ENCODE results near the gene TNP2. TPM values are rescaled to one million over a fixed set of nuclear protein-coding genes. Genes with fewer than 3 reads are reported as not detected.
A peak's percentile ranks its signal among the peaks of the same experiment; 100 is the strongest.

TNP2 gene
- total RNA-seq, 1 experiment from 2014 or later: not detected

- ATAC-seq (peak; percentile 52), DNase-seq (ENCODE audit: low read depth, low spot score) (no peak)
- H3K27me3 ChIP-seq (ENCODE audit: control insufficient read depth, insufficient read depth, low read length): no peaks in the 10 kb centered on the region
- ChIA-PET CTCF (interaction anchor here (0.5 to 2.3 kb wide), 6 partner anchors 95 to 293 kb away, joined by 3 to 17 read pairs (median 6); no protein-coding TSS in a partner anchor), POLR2A (interaction anchor here (0.6 to 1.3 kb wide), 7 partner anchors 34 to 286 kb away, joined by 3 to 6 read pairs (median 4); no protein-coding TSS in a partner anchor)
- intact Hi-C loops (cut with micrococcal nuclease; ENCODE audit: unreplicated experiment) (loop anchor here (1.0 to 5.0 kb wide), 3 partner anchors 101 to 304 kb away; no protein-coding TSS in a partner anchor), in situ Hi-C loops (cut with HindIII; ENCODE audit: low pct_unique_long_range_greater_than_20kb, low sequenced_read_pairs) (no loop called here)
- no peaks in the 10 kb centered on the region for H3K36me3 ChIP-seq (ENCODE audit: control insufficient read depth, insufficient read depth, low read length)
- TF ChIP-seq REST (IDR thresholded peaks at IDR 0.05; ENCODE audit: insufficient read depth in 1 of 2, low read depth in 2 of 2, low read length in 1 of 2): no peak
- no peak for TF ChIP-seq TCF7L2 (IDR thresholded peaks at IDR 0.05; ENCODE audit: low read depth, low read length)
- TF ChIP-seq POLR2AphosphoS5 (IDR thresholded peaks at IDR 0.05; ENCODE audit: low read depth, low read length): no peak
- TF ChIP-seq, protein P1, sequence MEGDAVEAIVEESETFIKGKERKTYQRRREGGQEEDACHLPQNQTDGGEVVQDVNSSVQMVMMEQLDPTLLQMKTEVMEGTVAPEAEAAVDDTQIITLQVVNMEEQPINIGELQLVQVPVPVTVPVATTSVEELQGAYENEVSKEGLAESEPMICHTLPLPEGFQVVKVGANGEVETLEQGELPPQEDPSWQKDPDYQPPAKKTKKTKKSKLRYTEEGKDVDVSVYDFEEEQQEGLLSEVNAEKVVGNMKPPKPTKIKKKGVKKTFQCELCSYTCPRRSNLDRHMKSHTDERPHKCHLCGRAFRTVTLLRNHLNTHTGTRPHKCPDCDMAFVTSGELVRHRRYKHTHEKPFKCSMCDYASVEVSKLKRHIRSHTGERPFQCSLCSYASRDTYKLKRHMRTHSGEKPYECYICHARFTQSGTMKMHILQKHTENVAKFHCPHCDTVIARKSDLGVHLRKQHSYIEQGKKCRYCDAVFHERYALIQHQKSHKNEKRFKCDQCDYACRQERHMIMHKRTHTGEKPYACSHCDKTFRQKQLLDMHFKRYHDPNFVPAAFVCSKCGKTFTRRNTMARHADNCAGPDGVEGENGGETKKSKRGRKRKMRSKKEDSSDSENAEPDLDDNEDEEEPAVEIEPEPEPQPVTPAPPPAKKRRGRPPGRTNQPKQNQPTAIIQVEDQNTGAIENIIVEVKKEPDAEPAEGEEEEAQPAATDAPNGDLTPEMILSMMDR (IDR thresholded peaks at IDR 0.05): no peak
- TF ChIP-seq SIN3A (IDR thresholded peaks at IDR 0.05; ENCODE audit: borderline replicate concordance, insufficient read depth, low read depth, low read length): no peak
- peaks cover 15% of the 10 kb centered on the region for H3K4me1 ChIP-seq (ENCODE audit: control insufficient read depth, insufficient read depth, low read length)
- no TSS peak for BruUV-seq (replicated peaks)
- peak overlapping the region; percentile 70 to 78 for H3K4me3 ChIP-seq (ENCODE audit: low read depth in 2 of 2, low read length in 2 of 2)
- no peaks in the 10 kb centered on the region for H3K9me3 ChIP-seq (ENCODE audit: control insufficient read depth, insufficient read depth, low read depth, low read length)
- peak overlapping the region; percentile 83; the same call in 1 of the 2 replicates for H3K27ac ChIP-seq (ENCODE audit: low read length)
Measured at GRCh38 chr16:11256661-11257130, 12.4 kb downstream of the TNP2 start.

DNA sequence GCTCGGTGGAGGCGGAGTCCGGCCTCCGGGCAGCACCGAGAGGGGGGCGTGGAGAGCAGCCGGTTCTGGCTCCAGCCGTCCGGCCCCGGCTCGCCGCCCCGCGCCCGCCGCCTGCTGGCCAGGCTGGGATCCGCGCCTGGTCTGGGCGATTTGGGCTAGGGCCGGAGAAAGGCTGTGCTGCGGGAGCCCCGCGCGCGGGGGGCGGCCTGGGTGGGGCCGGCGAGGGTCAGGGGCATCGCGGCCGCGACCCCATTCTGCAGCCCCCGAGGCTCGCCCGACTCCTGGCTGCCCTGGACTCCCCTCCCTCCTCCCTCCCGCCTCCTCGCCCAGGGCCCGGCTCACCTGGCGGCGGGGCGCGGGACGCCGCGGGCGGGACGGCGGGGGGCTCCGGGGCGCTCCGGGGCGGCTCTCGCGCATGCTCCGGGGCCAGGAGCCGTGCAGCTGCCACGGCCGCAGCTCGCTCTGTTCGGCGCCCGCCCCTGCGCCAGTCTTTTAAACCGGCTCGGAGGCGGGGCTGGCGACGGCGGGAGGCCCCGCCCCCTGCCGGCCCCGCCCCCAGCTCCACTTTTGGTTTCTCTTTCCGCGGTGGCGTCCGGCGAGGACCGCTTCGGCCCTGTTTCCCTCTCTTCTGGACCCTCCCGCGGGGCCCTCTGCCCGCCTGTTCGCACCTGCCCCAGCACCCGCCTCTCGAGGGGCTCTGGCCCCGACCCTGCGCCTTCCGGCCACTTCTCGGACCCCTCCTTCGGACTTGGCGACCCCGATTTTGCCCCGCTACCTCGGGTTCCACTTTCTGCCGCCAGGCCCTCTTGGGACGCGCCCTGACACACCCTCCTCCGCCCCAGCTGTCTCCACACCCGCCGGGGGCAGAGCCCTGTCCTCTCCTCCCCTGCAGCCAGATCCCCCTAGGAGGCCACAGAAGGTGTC lies 13.1 kb downstream of the TNP2 start, which contains the start of gene SOCS1:
SOCS1 (minus strand) TSS at position 468 of the 924 bp plus-strand sequence. CDS start 726 bp downstream, outside the sequence.
- ChIA-PET CTCF (interaction anchor here (0.5 to 2.3 kb wide), 20 partner anchors 9 to 292 kb away, joined by 3 to 17 read pairs (median 4); no protein-coding TSS in a partner anchor), POLR2A (interaction anchor here (0.6 to 1.3 kb wide), 12 partner anchors 10 to 289 kb away, joined by 3 to 8 read pairs (median 4); no protein-coding TSS in a partner anchor)
- H3K36me3 ChIP-seq (ENCODE audit: control insufficient read depth, insufficient read depth, low read length): no peaks in the 10 kb centered on the region
- H3K27me3 ChIP-seq (ENCODE audit: control insufficient read depth, insufficient read depth, low read length): no peaks in the 10 kb centered on the region
- DNase-seq (ENCODE audit: low read depth, low spot score) (no peak), ATAC-seq (peak; percentile 85)
- H3K9me3 ChIP-seq (ENCODE audit: control insufficient read depth, insufficient read depth, low read depth, low read length): no peaks in the 10 kb centered on the region
- H3K27ac ChIP-seq (ENCODE audit: low read length): peak within 1 kb of the TSS; percentile 83
- H3K4me3 ChIP-seq (ENCODE audit: low read depth in 2 of 2, low read length in 2 of 2): peak within 1 kb of the TSS; percentile 70 to 78
- intact Hi-C loops (cut with micrococcal nuclease; ENCODE audit: unreplicated experiment): loop anchor here (5.0 kb wide), 2 partner anchors 101 to 304 kb away; no protein-coding TSS in a partner anchor
- in situ Hi-C loops (cut with HindIII; ENCODE audit: low pct_unique_long_range_greater_than_20kb, low sequenced_read_pairs): no loop called here
- peaks cover 15% of the 10 kb centered on the region for H3K4me1 ChIP-seq (ENCODE audit: control insufficient read depth, insufficient read depth, low read length)
- TF ChIP-seq POLR2AphosphoS5 (IDR thresholded peaks at IDR 0.05; ENCODE audit: low read depth, low read length) (peak; percentile 97), REST (IDR thresholded peaks at IDR 0.05; ENCODE audit: insufficient read depth in 1 of 2, low read depth in 2 of 2, low read length in 1 of 2) (no peak), TCF7L2 (IDR thresholded peaks at IDR 0.05; ENCODE audit: low read depth, low read length) (no peak), SIN3A (IDR thresholded peaks at IDR 0.05; ENCODE audit: borderline replicate concordance, insufficient read depth, low read depth, low read length) (peak; percentile 70; the same call in 1 of the 2 replicates)
- TF ChIP-seq, protein P1 (IDR thresholded peaks at IDR 0.05): peak; percentile 98
- BruUV-seq (replicated peaks): no TSS peak

Data from Panc1 (cell line).